ENCODE results near the gene NDUFB1. TPM values are rescaled to one million over a fixed set of nuclear protein-coding genes. Genes with fewer than 3 reads are reported as not detected.

NDUFB1 gene
- polyA plus RNA-seq, 1 of the 3 experiments (the other 2 are of a cell fraction), result 298 TPM

DNA sequence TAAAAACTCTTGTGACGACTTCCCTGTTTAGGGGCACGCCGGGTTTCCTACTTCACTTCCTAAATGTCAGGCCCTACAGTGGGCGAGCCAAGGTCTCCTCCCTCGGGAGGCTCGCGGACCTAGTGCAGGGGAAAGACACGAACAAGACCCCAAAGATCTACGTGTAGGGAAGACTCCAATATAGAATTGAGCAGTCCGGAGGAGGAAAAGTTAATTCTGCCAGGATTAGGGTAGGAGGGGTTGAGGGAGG lies 15.7 kb downstream of the NDUFB1 start:
- H3K36me3 ChIP-seq (replicated peaks in 1 of 2; ENCODE audit: control insufficient read depth in 1 of 2, insufficient read depth in 2 of 2, low read length in 1 of 2), result no peaks in the 10 kb centered on the region
- peaks cover 47% of the 10 kb centered on the region for H3K79me2 ChIP-seq (ENCODE audit: insufficient read depth)
- peak overlapping the region; percentile 89 to 90 for H3K27ac ChIP-seq (ENCODE audit: low read depth in 2 of 2, low read length in 1 of 2)
- peak overlapping the region; percentile 85 for H3K9ac ChIP-seq
- WGBS (ENCODE audit: low lambda C conversion rate), result 0% methylated on average over 10 of the region's 10 CpGs
- no peaks in the 10 kb centered on the region for H3K27me3 ChIP-seq (ENCODE audit: insufficient read depth)
- peaks cover 3 to 4% of the 10 kb centered on the region in 2 experiments; a peak in 2 of 4 replicates for H3K4me1 ChIP-seq (ENCODE audit: control insufficient read depth in 1 of 2, insufficient read depth in 2 of 2, low read depth in 1 of 2, low read length in 1 of 2)
- ChIA-PET POLR2A (interaction anchor here (2.2 to 3.7 kb wide), 2 partner anchors 16 to 66 kb away, joined by 13 to 47 read pairs; partner anchors contain the start of genes CPSF2, NDUFB1 and TRIP11), CTCF (interaction anchor here (0.7 to 4.0 kb wide), 5 partner anchors 12 to 91 kb away, joined by 3 to 100 read pairs (median 9); partner anchors contain the start of genes CPSF2 and NDUFB1)
- no peaks in the 10 kb centered on the region for H3K9me2 ChIP-seq
- TF ChIP-seq JUND (IDR thresholded peaks at IDR 0.05) (no peak), REST (IDR thresholded peaks at IDR 0.05; ENCODE audit: low read depth, low read length) (no peak), FOXM1 (IDR thresholded peaks at IDR 0.05; ENCODE audit: low read depth) (no peak), GABPA (IDR thresholded peaks at IDR 0.05; ENCODE audit: low read depth) (no peak), MXI1 (IDR thresholded peaks at IDR 0.05; ENCODE audit: low read depth, low read length) (peak; percentile 8; the same call in 1 of the 2 replicates), TAF1 (IDR thresholded peaks at IDR 0.05; ENCODE audit: borderline replicate concordance, low read depth, low read length) (no peak), EZH2phosphoT487 (IDR thresholded peaks at IDR 0.05; ENCODE audit: borderline replicate concordance, low read depth) (no peak), SIN3A (IDR thresholded peaks at IDR 0.05; ENCODE audit: borderline replicate concordance, low read depth, low read length) (no peak)
- TF ChIP-seq, protein P1, sequence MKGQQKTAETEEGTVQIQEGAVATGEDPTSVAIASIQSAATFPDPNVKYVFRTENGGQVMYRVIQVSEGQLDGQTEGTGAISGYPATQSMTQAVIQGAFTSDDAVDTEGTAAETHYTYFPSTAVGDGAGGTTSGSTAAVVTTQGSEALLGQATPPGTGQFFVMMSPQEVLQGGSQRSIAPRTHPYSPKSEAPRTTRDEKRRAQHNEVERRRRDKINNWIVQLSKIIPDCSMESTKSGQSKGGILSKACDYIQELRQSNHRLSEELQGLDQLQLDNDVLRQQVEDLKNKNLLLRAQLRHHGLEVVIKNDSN (IDR thresholded peaks at IDR 0.05; ENCODE audit: borderline replicate concordance, low read depth), result no peak
- DNase-seq, result no peak
- H2AFZ ChIP-seq (ENCODE audit: low read depth), result peak overlapping the region; percentile 75
- peak overlapping the region; percentile 73 for H3K4me2 ChIP-seq
- peaks cover 5% of the 10 kb centered on the region for H3F3A ChIP-seq (replicated peaks; ENCODE audit: insufficient read depth)
- H4K20me1 ChIP-seq (ENCODE audit: insufficient read depth), result peaks cover 5% of the 10 kb centered on the region; the same call in 1 of the 2 replicates
- no peaks in the 10 kb centered on the region for H3K9me3 ChIP-seq
- H3K4me3 ChIP-seq (ENCODE audit: low read depth in 2 of 2, low read length in 1 of 2), result peak overlapping the region; percentile 67 to 82

- Histone ChIP-seq H3K79me2 (ENCODE audit: insufficient read depth) (peaks cover 52% of the 10 kb centered on the region), H3K27ac (ENCODE audit: low read depth in 2 of 2, low read length in 1 of 2) (peak overlapping the region; percentile 89 to 90), H3K9ac (peak overlapping the region; percentile 85), H3K36me3 (replicated peaks in 1 of 2; ENCODE audit: control insufficient read depth in 1 of 2, insufficient read depth in 2 of 2, low read length in 1 of 2) (no peaks in the 10 kb centered on the region), H3K27me3 (ENCODE audit: insufficient read depth) (no peaks in the 10 kb centered on the region), H3F3A (replicated peaks; ENCODE audit: insufficient read depth) (peaks cover 5% of the 10 kb centered on the region), H4K20me1 (ENCODE audit: insufficient read depth) (peaks cover 7% of the 10 kb centered on the region; the same call in 1 of the 2 replicates), H3K9me2 (no peaks in the 10 kb centered on the region), H3K4me1 (ENCODE audit: control insufficient read depth in 1 of 2, insufficient read depth in 2 of 2, low read depth in 1 of 2, low read length in 1 of 2) (peaks cover 3 to 4% of the 10 kb centered on the region in 2 experiments; a peak in 2 of 4 replicates), H2AFZ (ENCODE audit: low read depth) (peak overlapping the region; percentile 75), H3K4me3 (ENCODE audit: low read depth in 2 of 2, low read length in 1 of 2) (peak overlapping the region; percentile 67 to 82), H3K9me3 (no peaks in the 10 kb centered on the region), H3K4me2 (peak overlapping the region; percentile 73)
- 54% methylated on average over 13 of the region's 16 CpGs for WGBS (ENCODE audit: low lambda C conversion rate)
- POLR2A ChIA-PET, result interaction anchor here (2.2 to 3.7 kb wide), 2 partner anchors 16 to 65 kb away, joined by 13 to 47 read pairs; partner anchors contain the start of genes CPSF2, NDUFB1 and TRIP11
- CTCF ChIA-PET, result interaction anchor here (1.2 to 4.0 kb wide), 3 partner anchors 12 to 91 kb away, joined by 3 to 100 read pairs (median 9); partner anchors contain the start of genes CPSF2 and NDUFB1
- no peak for DNase-seq
- TF ChIP-seq FOSL2 (IDR thresholded peaks at IDR 0.05; ENCODE audit: borderline replicate concordance, low read depth) (no peak), FOXJ3 (CRISPR knock-in tag; IDR thresholded peaks at IDR 0.05) (no peak), SIN3A (IDR thresholded peaks at IDR 0.05; ENCODE audit: borderline replicate concordance, low read depth, low read length) (0 out of 2 replicates have a peak, but pooled peaks have one; percentile 45), SMC3 (IDR thresholded peaks at IDR 0.05; ENCODE audit: low read depth, low read length) (no peak), ELF1 (IDR thresholded peaks at IDR 0.05) (no peak), CTCF (IDR thresholded peaks at IDR 0.05) (no peak), MXI1 (IDR thresholded peaks at IDR 0.05; ENCODE audit: low read depth, low read length) (0 out of 2 replicates have a peak, but pooled peaks have one; percentile 5), TAF1 (IDR thresholded peaks at IDR 0.05; ENCODE audit: borderline replicate concordance, low read depth, low read length) (no peak), TCF12 (IDR thresholded peaks at IDR 0.05) (no peak), RFX5 (IDR thresholded peaks at IDR 0.05; ENCODE audit: low read length) (no peak), RAD21 (IDR thresholded peaks at IDR 0.05; ENCODE audit: low read length) (no peak)
- TF ChIP-seq, protein P2, sequence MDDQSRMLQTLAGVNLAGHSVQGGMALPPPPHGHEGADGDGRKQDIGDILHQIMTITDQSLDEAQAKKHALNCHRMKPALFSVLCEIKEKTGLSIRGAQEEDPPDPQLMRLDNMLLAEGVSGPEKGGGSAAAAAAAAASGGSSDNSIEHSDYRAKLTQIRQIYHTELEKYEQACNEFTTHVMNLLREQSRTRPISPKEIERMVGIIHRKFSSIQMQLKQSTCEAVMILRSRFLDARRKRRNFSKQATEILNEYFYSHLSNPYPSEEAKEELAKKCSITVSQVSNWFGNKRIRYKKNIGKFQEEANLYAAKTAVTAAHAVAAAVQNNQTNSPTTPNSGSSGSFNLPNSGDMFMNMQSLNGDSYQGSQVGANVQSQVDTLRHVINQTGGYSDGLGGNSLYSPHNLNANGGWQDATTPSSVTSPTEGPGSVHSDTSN (IDR thresholded peaks at IDR 0.05), result no peak
Measured at GRCh38 chr14:92105073-92105892, 16.2 kb downstream of the NDUFB1 start.

All from SK-N-SH (cell line).